ENCODE data around the gene TET2.
A peak's percentile ranks its signal among the peaks of the same experiment; 100 is the strongest.

The TET2 gene

GRCh38 chr4:105113800-105114199 is 32.9 kb upstream of the TET2 start:
- no peak overlapping the region for H3K4me3 ChIP-seq (replicated peaks in 1 of 2; ENCODE audit: low read depth in 2 of 2, low read length in 2 of 2)
- peak in 1 of 2 donors; percentile 17 for DNase-seq (ENCODE audit: low read depth in 2 of 2)
- TF ChIP-seq CTCF (IDR thresholded peaks at IDR 0.05; ENCODE audit: low read depth, low read length), result no peak

GRCh38 chr4:105116616-105117319 is 29.9 kb upstream of the TET2 start:
- DNase-seq (ENCODE audit: low read depth in 2 of 2), result no peak

GRCh38 chr4:105119356-105119755 is 27.3 kb upstream of the TET2 start:
- DNase-seq (ENCODE audit: low read depth in 2 of 2), result no peak
- TF ChIP-seq CTCF (IDR thresholded peaks at IDR 0.05; ENCODE audit: low read depth, low read length), result no peak
- no peak overlapping the region for H3K4me3 ChIP-seq (replicated peaks in 1 of 2; ENCODE audit: low read depth in 2 of 2, low read length in 2 of 2)

More at GRCh38 chr4:105116616-105117319, 29.9 kb upstream of the TET2 start:
- TF ChIP-seq CTCF (IDR thresholded peaks at IDR 0.05; ENCODE audit: low read depth, low read length), result no peak
- no peak overlapping the region for H3K4me3 ChIP-seq (replicated peaks in 1 of 2; ENCODE audit: low read depth in 2 of 2, low read length in 2 of 2)

GRCh38 chr4:105120626-105121025 is 26.1 kb upstream of the TET2 start:
- no peak overlapping the region for H3K4me3 ChIP-seq (replicated peaks in 1 of 2; ENCODE audit: low read depth in 2 of 2, low read length in 2 of 2)
- no peak for DNase-seq (ENCODE audit: low read depth in 2 of 2)
- no peak for TF ChIP-seq CTCF (IDR thresholded peaks at IDR 0.05; ENCODE audit: low read depth, low read length)

- peak; percentile 38 to 60 for DNase-seq (ENCODE audit: low read depth in 2 of 2)
- no peak overlapping the region for H3K4me3 ChIP-seq (replicated peaks in 1 of 2; ENCODE audit: low read depth in 2 of 2, low read length in 2 of 2)
- no peak for TF ChIP-seq CTCF (IDR thresholded peaks at IDR 0.05; ENCODE audit: low read depth, low read length)
Observed at GRCh38 chr4:105122350-105122749, 24.3 kb upstream of the TET2 start.

- DNase-seq (ENCODE audit: low read depth in 2 of 2), result peak; percentile 74 to 80
- TF ChIP-seq CTCF (IDR thresholded peaks at IDR 0.05; ENCODE audit: low read depth, low read length), result no peak
- no peak overlapping the region for H3K4me3 ChIP-seq (replicated peaks in 1 of 2; ENCODE audit: low read depth in 2 of 2, low read length in 2 of 2)
Observed at GRCh38 chr4:105126311-105127169, 20.1 kb upstream of the TET2 start.

Measured in cardiac fibroblast (primary cell).